ENCODE results near the gene ST3GAL5.

Gene ST3GAL5

DNA sequence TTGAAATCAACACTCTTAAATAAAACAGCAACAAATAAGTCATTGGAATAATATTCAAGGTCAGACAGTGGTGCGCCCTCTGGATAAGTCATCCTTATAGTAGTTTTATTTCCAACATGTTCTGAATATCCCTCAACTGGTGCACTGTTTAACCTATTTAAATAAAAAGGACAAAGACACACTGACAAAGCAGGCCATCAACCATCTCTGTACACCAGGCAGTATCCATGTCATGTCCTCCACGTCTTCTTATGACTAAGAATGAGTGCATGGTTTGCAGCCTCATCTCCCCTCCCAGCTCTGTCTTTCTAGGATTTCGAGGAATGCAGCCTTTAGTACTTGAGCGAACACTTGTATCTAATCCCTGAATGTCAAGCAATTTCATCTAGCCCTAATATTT lies 42.4 kb downstream of the ST3GAL5 start:
- TF ChIP-seq, protein P1, sequence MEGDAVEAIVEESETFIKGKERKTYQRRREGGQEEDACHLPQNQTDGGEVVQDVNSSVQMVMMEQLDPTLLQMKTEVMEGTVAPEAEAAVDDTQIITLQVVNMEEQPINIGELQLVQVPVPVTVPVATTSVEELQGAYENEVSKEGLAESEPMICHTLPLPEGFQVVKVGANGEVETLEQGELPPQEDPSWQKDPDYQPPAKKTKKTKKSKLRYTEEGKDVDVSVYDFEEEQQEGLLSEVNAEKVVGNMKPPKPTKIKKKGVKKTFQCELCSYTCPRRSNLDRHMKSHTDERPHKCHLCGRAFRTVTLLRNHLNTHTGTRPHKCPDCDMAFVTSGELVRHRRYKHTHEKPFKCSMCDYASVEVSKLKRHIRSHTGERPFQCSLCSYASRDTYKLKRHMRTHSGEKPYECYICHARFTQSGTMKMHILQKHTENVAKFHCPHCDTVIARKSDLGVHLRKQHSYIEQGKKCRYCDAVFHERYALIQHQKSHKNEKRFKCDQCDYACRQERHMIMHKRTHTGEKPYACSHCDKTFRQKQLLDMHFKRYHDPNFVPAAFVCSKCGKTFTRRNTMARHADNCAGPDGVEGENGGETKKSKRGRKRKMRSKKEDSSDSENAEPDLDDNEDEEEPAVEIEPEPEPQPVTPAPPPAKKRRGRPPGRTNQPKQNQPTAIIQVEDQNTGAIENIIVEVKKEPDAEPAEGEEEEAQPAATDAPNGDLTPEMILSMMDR (IDR thresholded peaks at IDR 0.05): no peak

DNA sequence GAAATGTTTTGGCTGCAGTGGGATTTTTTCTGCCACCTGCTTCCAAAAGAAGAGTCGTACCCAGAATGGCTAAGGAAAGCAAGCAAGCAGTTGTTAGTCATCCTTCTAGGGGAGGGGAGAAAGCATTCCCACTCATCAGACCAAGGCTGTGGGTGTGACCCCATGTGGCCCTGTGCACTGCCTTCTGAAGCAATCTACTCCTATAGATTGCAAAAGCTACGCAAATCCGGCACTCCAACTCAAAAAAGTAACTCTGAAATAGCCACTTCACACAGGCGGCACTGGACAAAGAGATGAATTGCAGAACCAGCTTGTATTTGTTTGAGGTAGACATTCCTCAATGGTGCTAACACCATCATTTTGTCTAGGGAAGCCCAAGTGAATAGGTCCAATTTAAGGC lies 44.3 kb downstream of the ST3GAL5 start:
- DNase-seq (ENCODE audit: low spot score): no peak
- H3K4me3 ChIP-seq: no peak overlapping the region
- TF ChIP-seq, protein P1 (IDR thresholded peaks at IDR 0.05): no peak

More for the DNA sequence above, 42.4 kb downstream of the ST3GAL5 start:
- no peak overlapping the region for H3K27ac ChIP-seq
- DNase-seq (ENCODE audit: low spot score): no peak
- H3K4me3 ChIP-seq: no peak overlapping the region

DNA sequence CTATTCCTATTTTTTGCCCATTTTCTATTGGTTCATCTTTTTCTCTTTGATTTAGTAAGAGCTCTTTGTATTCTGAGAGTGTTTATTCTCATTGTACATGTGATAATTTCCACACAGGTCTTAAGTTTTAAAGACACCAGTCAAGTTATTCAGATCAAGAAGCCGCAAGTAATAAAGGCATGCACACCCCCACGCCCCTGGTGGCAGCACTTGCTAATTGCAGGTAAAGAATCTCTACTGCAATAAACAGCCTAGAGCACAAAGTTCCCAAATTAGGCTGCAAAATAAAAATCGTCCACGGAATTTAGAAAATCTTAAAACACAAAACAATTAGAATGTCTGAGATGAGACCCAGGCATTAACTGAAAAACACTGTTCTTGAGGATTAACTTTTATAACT lies 45.2 kb downstream of the ST3GAL5 start:
- Histone ChIP-seq H3K27ac (no peak overlapping the region), H3K4me3 (no peak overlapping the region)
- DNase-seq (ENCODE audit: low spot score): no peak
- TF ChIP-seq, protein P1 (IDR thresholded peaks at IDR 0.05): no peak

More for the DNA sequence above, 44.3 kb downstream of the ST3GAL5 start:
- no peak overlapping the region for H3K27ac ChIP-seq

DNA sequence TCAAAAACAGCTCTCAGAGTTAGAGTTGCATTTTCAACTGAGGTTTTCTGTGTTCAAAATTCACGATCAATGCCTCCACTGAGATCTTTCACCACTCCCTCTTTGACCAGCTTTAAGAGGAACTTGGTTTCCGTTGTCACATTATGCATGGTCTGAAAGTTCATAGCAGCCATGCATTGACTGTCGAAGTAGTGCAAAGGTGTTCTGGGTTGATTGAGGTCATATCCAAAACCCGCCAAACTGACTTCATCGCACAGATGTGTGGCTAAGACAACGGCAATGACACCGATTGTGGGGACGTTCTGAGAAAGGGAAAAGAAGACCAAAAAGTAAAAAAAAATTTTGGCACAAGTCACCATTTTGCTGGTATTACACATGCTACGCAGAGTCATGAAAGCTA lies 48.7 kb downstream of the ST3GAL5 start:
- DNase-seq (ENCODE audit: low spot score): no peak
- no peak overlapping the region for H3K27ac ChIP-seq

DNA sequence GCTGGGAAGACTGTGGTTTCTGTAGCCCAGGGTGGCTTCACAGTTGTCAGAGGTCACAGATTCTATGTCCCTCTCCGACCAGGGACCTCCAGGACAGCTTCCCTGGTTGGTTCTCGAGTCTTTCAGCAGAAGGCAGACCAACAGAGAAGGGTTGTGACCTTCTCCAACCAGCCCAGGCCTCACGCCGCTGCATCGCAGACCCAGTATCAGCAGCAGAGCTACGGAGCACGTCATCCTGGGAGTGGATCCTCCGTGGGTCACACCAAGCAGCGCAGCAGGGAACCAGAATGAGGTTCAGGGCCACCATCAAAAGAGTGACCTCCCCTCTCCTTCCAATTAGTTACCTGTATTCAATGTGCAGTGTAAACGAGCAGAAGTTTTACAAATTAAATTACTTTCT lies 49.3 kb downstream of the ST3GAL5 start:
- TF ChIP-seq, protein P1 (IDR thresholded peaks at IDR 0.05): no peak
- DNase-seq (ENCODE audit: low spot score): no peak
- Histone ChIP-seq H3K27ac (no peak overlapping the region), H3K4me3 (no peak overlapping the region)

More for the DNA sequence above, 48.7 kb downstream of the ST3GAL5 start:
- H3K4me3 ChIP-seq: no peak overlapping the region
- TF ChIP-seq, protein P1 (IDR thresholded peaks at IDR 0.05): no peak

DNA sequence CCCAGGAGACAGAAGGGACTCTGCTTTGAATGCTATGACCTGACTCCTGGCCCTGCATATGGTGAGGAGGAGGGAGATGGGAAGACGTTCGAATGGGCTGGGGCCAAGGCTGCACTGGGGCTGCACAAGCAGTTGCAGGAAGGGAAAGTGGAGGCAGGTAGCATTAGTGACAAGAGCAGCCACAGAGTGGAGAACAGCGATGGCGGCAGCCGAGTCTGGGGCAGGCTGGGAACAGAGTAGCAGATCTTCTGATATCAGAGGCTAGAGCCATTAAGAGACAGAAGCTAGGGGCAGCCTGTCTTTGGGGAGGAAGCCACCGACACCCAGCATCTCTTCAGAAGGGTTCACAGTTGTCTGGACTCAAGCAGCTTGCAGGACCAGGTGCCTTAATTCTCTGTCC lies 50.1 kb downstream of the ST3GAL5 start:
- TF ChIP-seq, protein P1 (IDR thresholded peaks at IDR 0.05): no peak
- no peak overlapping the region for H3K27ac ChIP-seq
- no peak overlapping the region for H3K4me3 ChIP-seq
- no peak for DNase-seq (ENCODE audit: low spot score)

DNA sequence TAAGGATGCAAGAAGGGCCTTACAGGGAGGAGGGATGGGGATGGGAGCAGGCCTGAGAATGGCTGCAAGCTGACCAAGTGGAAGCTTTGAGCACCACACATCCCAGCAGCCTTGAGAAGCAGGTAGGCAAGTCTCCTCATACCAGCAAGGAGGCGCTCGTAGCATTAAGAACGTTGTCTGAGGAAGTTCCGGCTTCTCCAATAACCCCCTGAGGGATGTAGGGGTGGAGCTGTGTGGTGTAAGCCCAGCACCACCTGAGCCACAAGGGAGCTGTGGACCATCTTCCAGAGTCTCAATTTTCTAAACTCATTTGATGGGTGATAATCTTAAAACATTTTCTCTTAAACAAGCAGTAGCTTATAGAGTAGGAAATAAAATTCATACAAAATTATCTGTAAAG lies 50.6 kb downstream of the ST3GAL5 start:
- Histone ChIP-seq H3K4me3 (no peak overlapping the region), H3K27ac (no peak overlapping the region)
- no peak for DNase-seq (ENCODE audit: low spot score)
- TF ChIP-seq, protein P1 (IDR thresholded peaks at IDR 0.05): no peak

All from coronary artery (tissue), 2 donors.